B cell (primary cell): ENCODE results near the gene CNGB1. TPM values are rescaled to one million over a fixed set of nuclear protein-coding genes. Genes with fewer than 3 reads are reported as not detected.
"Not testable (repeated sequence)": the region's sequence is repeated elsewhere in the genome, so short reads cannot be mapped to it uniquely, and the experiment has no call there.

Experiments used
- ATAC-seq: fragments of 200-7000 bp; cut with Tn5 transposase; one replicate; pipeline ENCODE4 v1.10.0; 2021; ENCODE audit warnings: low read depth, mild to moderate bottlenecking, moderate number of reproducible peaks, moderate library complexity
- CTCF ChIA-PET: fragments of 350-600 bp; sonication (Branson Sonifier 250); formaldehyde crosslinking; loops from one replicate; lab custom pipeline; 2021; ENCODE audit warnings: antibody characterized with exemption, inconsistent platforms; lab: Charles Lee
- POLR2A ChIA-PET: fragments of 350-600 bp; sonication (Branson Sonifier 250); formaldehyde crosslinking; loops from one replicate; lab custom pipeline; 2021; ENCODE audit warnings: antibody characterized with exemption; lab: Charles Lee
- DNase-seq: peaks from one replicate; pipeline ENCODE4 v3.0.0; 2013
- H2AFZ ChIP-seq: 2 replicates; pipeline ENCODE4 v1.6.1; 2012; ENCODE audit warnings: mild to moderate bottlenecking, low read depth, low read length; ENCODE audit not compliant: insufficient read depth, poor library complexity, severe bottlenecking
- H3K27ac ChIP-seq, 2 donors: 1 replicate in 1 of 2; 2 replicates in 1 of 2; pipeline ENCODE4 v1.5.1; 2012 to 2013; ENCODE audit warnings: low read length in 2 of 2, mild to moderate bottlenecking in 2 of 2, moderate library complexity in 1 of 2
- H3K27me3 ChIP-seq, 4 experiments: fragments of 200-600 bp in 1 of 4; sonication (generic) in 1 of 4; replicated peaks in 1 of 4; 1 replicate in 2 of 4; 2 replicates in 2 of 4; pipeline versions ENCODE4 v1.6.1 to v1.7.0; 2013 to 2016; ENCODE audit warnings: low read length in 3 of 4, mild to moderate bottlenecking in 2 of 4, mixed read lengths in 1 of 4, moderate library complexity in 1 of 4; ENCODE audit not compliant: insufficient read depth in 4 of 4, control insufficient read depth in 3 of 4; ENCODE audit errors: control extremely low read depth in 1 of 4
- H3K36me3 ChIP-seq, 2 experiments: replicated peaks in 1 of 2; 1 replicate in 1 of 2; 2 replicates in 1 of 2; pipeline versions ENCODE4 v1.6.1 to v1.7.1; 2013; ENCODE audit warnings: low read length in 1 of 2; ENCODE audit not compliant: insufficient read depth in 2 of 2, control insufficient read depth in 1 of 2; ENCODE audit errors: control extremely low read depth in 1 of 2, extremely low read depth in 1 of 2
- H3K4me1 ChIP-seq, 2 donors: fragments of 200-600 bp in 1 of 2; sonication (generic) in 1 of 2; 1 replicate in 1 of 2; 2 replicates in 1 of 2; pipeline versions ENCODE4 v1.5.1 to v1.6.1; 2013 to 2017; ENCODE audit warnings: low read length in 2 of 2; ENCODE audit not compliant: control insufficient read depth in 2 of 2, insufficient read depth in 2 of 2
- H3K4me2 ChIP-seq: replicated peaks from 2 replicates; pipeline ENCODE3; 2012; ENCODE audit warnings: mild to moderate bottlenecking, low read depth, low read length; ENCODE audit not compliant: poor library complexity, severe bottlenecking
- H3K4me3 ChIP-seq, 5 experiments: fragments of 200-600 bp in 1 of 5; sonication (generic) in 1 of 5; 1 replicate in 3 of 5; 2 replicates in 2 of 5; pipeline versions ENCODE4 v1.5.1 to v1.7.0; 2011 to 2016; ENCODE audit warnings: low read length in 4 of 5, mild to moderate bottlenecking in 4 of 5, low read depth in 2 of 5, control low read depth in 1 of 5, moderate library complexity in 1 of 5; ENCODE audit not compliant: insufficient read depth in 1 of 5; ENCODE audit errors: control extremely low read depth in 1 of 5, extremely low read depth in 1 of 5
- H3K79me2 ChIP-seq: fragments of 200-600 bp; sonication (generic); one replicate; pipeline ENCODE4 v1.6.0; 2016; ENCODE audit warnings: low read length; ENCODE audit not compliant: control insufficient read depth, insufficient read depth
- H3K9ac ChIP-seq: fragments of 200-600 bp; sonication (generic); 2 replicates; pipeline ENCODE4 v1.6.1; 2017; ENCODE audit warnings: mild to moderate bottlenecking, low read length, moderate library complexity
- H3K9me3 ChIP-seq, 3 donors: one replicate each; pipeline versions ENCODE4 v1.6.1 to v1.7.1; 2013; ENCODE audit warnings: low read length in 2 of 3; ENCODE audit not compliant: control insufficient read depth in 2 of 3, insufficient read depth in 1 of 3; ENCODE audit errors: control extremely low read depth in 1 of 3
- H4K20me1 ChIP-seq: 2 replicates; pipeline ENCODE4 v1.6.0; 2012; ENCODE audit warnings: mild to moderate bottlenecking, low read length; ENCODE audit not compliant: insufficient read depth, control insufficient read depth, poor library complexity, severe bottlenecking
- H3K27ac Mint-ChIP-seq: one replicate; pipeline ENCODE4 v1.8.0; 2021; ENCODE audit warnings: mixed read lengths
- H3K27me3 Mint-ChIP-seq: one replicate; pipeline ENCODE4 v1.8.0; 2021; ENCODE audit warnings: mixed read lengths
- H3K4me1 Mint-ChIP-seq: one replicate; pipeline ENCODE4 v1.8.0; 2021; ENCODE audit warnings: mixed read lengths
- H3K4me3 Mint-ChIP-seq: one replicate; pipeline ENCODE4 v1.8.0; 2021; ENCODE audit warnings: mixed read lengths
- H3K9me3 Mint-ChIP-seq: one replicate; pipeline ENCODE4 v1.8.0; 2022; ENCODE audit warnings: mixed read lengths; ENCODE audit not compliant: insufficient read depth
- CTCF ChIP-seq: fragments of 200-600 bp; IDR thresholded peaks from one replicate; pipeline ENCODE4 v1.8.0; 2022; ENCODE audit warnings: antibody characterized with exemption, mild to moderate bottlenecking
- EZH2 ChIP-seq: IDR thresholded peaks from 2 replicates; pipeline ENCODE4 v1.6.1; 2012; ENCODE audit warnings: borderline replicate concordance, low read depth, mild to moderate bottlenecking, moderate library complexity, low read length; ENCODE audit not compliant: insufficient read depth, poor library complexity, severe bottlenecking
- WGBS: methylation state at CpG from one replicate; pipeline ENCODE4 v1.1.5; 2013; ENCODE audit warnings: missing lambda C conversion rate; ENCODE audit not compliant: insufficient coverage; 5-methylcytosine and 5-hydroxymethylcytosine counted together
- intact Hi-C: fragments of 100-400 bp; cut with micrococcal nuclease; formaldehyde crosslinking; loops from one replicate; pipeline ENCODE4 v1.10.0; 2022
- polyA plus RNA-seq: library from polyadenylated mRNA; depleted of rRNA; stranded (reverse); fragments of >200 nt; gene quantifications from 2 replicates; pipeline ENCODE4 v1.2.3, GENCODE V29; 2012
- total RNA-seq, 2 donors: library from RNA; stranded (reverse); fragments of 120-200 nt in 1 of 2; gene quantifications; 1 replicate in 1 of 2; 2 replicates in 1 of 2; pipeline versions ENCODE4 v1.2.3 to v1.2.4, GENCODE V29; 2013 to 2022

The CNGB1 gene
- total and polyA plus RNA-seq, 2 donors (not counting 1 experiment from before 2014, with no cell fraction given): not detected

GRCh38 chr16:57875347-57875746, 95.6 kb downstream of the CNGB1 start:
- POLR2A ChIA-PET: no interaction called here
- no peak overlapping the region for H3K4me3 Mint-ChIP-seq
- Histone ChIP-seq H3K79me2 (no peaks in the 10 kb centered on the region), H3K4me3 (no peak overlapping the region), H3K9me3 (no peaks in the 10 kb centered on the region), H4K20me1 (no peaks in the 10 kb centered on the region), H3K27ac (no peak overlapping the region), H2AFZ (no peak overlapping the region), H3K4me2 (no peak overlapping the region), H3K9ac (no peak overlapping the region), H3K27me3 (peaks cover 0 to 4% (median 0%) of the 10 kb centered on the region in 4 experiments), H3K4me1 (no peaks in the 10 kb centered on the region), H3K36me3 (no peaks in the 10 kb centered on the region)
- TF ChIP-seq CTCF: no peak
- H3K27me3 Mint-ChIP-seq: peaks cover 15% of the 10 kb centered on the region
- no peaks in the 10 kb centered on the region for H3K9me3 Mint-ChIP-seq
- CTCF ChIA-PET: no interaction called here
- intact Hi-C loops: no loop called here
- 75% methylated on average over 5 of the region's 5 CpGs for WGBS
- DNase-seq: no peak
- peaks cover 3% of the 10 kb centered on the region for H3K4me1 Mint-ChIP-seq
- no peak overlapping the region for H3K27ac Mint-ChIP-seq
- no peak for ATAC-seq

DNA sequence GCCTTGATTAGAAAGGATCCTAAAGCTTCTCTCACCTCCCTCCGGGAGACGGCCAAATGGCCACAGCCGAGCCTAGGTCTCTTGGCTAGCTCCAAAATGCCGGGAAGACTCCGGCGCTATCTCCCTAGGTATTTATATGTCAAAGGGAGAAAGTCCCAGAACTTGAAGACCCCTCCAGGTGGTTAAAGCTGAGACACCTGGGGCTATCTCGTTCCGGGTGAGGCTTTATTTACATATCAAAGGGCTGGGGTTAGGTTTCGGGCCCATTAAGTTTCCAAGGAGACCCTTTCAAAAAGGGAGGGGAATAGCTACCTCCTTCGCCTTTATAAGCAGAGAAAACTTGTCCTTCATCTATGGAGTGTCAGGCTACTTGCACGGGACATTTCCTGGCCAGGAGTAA, 97.7 kb downstream of the CNGB1 start:
- peaks cover 0 to 4% (median 0%) of the 10 kb centered on the region in 4 experiments for H3K27me3 ChIP-seq
- no peaks in the 10 kb centered on the region for H3K4me1 ChIP-seq
- no peak overlapping the region for H3K4me3 ChIP-seq
- CTCF ChIA-PET: no interaction called here
- H3K9me3 ChIP-seq: no peaks in the 10 kb centered on the region
- H3K9ac ChIP-seq: no peak overlapping the region
- no peaks in the 10 kb centered on the region for H4K20me1 ChIP-seq
- H3K4me2 ChIP-seq: no peak overlapping the region
- ATAC-seq (no peak), DNase-seq (no peak)
- H3K27me3 Mint-ChIP-seq: peaks cover 15% of the 10 kb centered on the region
- no peaks in the 10 kb centered on the region for H3K79me2 ChIP-seq
- no peaks in the 10 kb centered on the region for H3K36me3 ChIP-seq
- H3K4me3 Mint-ChIP-seq: no peak overlapping the region
- H2AFZ ChIP-seq: no peak overlapping the region
- intact Hi-C loops: no loop called here
- no peak overlapping the region for H3K27ac Mint-ChIP-seq
- H3K4me1 Mint-ChIP-seq: no peaks in the 10 kb centered on the region
- WGBS: 73% methylated on average over 8 of the region's 11 CpGs
- no peaks in the 10 kb centered on the region for H3K9me3 Mint-ChIP-seq
- POLR2A ChIA-PET: no interaction called here
- TF ChIP-seq CTCF (no peak), EZH2 (no peak)
- no peak overlapping the region for H3K27ac ChIP-seq

DNA sequence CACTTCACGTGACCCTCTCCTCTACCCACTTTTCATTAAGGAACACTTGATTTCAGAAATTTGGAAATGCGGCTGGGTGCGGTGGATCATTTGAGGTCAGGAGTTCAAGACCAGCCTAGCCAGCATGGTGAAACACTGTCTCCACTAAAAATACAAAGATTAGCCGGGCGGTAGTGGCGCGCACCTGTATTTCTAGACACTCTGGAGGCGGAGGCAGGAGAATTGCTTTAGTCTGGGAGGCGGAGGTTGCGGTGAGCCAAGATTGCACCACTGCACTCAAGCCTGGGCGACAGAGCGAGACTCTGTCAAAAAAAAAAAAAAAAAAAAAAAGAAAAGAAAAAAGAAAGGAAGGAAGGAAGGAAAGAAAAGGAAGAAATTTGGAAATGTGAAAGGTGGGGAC, 98.2 kb downstream of the CNGB1 start:
- H3K9me3 ChIP-seq, CTCF ChIA-PET: not testable (repeated sequence)

More for the DNA sequence above, 98.2 kb downstream of the CNGB1 start:
- H3K4me3 Mint-ChIP-seq, H3K79me2 ChIP-seq, intact Hi-C loops, POLR2A ChIA-PET, H3K27ac ChIP-seq, H3K36me3 ChIP-seq, H3K4me2 ChIP-seq, H3K4me3 ChIP-seq, H4K20me1 ChIP-seq, H3K4me1 ChIP-seq, H3K27ac Mint-ChIP-seq, H3K4me1 Mint-ChIP-seq, H3K27me3 ChIP-seq, H2AFZ ChIP-seq, DNase-seq, H3K9ac ChIP-seq, ATAC-seq, H3K9me3 Mint-ChIP-seq: not testable (repeated sequence)
- WGBS: 100% methylated on average over 4 of the region's 12 CpGs
- H3K27me3 Mint-ChIP-seq: peaks cover 15% of the 10 kb centered on the region
